Pancreas (tissue), 10 donors: ENCODE data around the gene RNASE7. TPM values are rescaled to one million over a fixed set of nuclear protein-coding genes. Genes with fewer than 3 reads are reported as not detected.

Experiments
- ATAC-seq, 4 donors: fragments of 200-7000 bp; cut with Tn5 transposase; one replicate each; pipeline versions ENCODE4 v1.8.0 to v1.9.1; 2020; ENCODE audit warnings: mild to moderate bottlenecking in 4 of 4, moderate library complexity in 4 of 4
- DNase-seq, 6 donors: peaks; one replicate each; pipeline ENCODE4 v3.0.0-alpha.2; 2020
- FAIRE-seq: peaks from 2 replicates; lab custom pipeline; 2012; peaks lifted over from hg19 to GRCh38; lab: Jason Lieb, UNC
- H3K27ac ChIP-seq, 4 donors: fragments of 200-600 bp; sonication (generic); 1 replicate in 3 of 4; 2 replicates in 1 of 4; pipeline versions ENCODE4 v1.5.0 to v1.8.0; 2020
- H3K27me3 ChIP-seq, 4 donors: fragments of 200-600 bp; one replicate each; pipeline ENCODE4 v1.8.0; 2021
- H3K36me3 ChIP-seq, 3 donors: fragments of 200-600 bp; sonication (generic) in 1 of 3; one replicate each; pipeline versions ENCODE4 v1.5.0 to v1.8.0; 2020 to 2021
- H3K4me1 ChIP-seq, 3 donors: fragments of 200-600 bp; one replicate each; pipeline ENCODE4 v1.8.0; 2021
- H3K4me3 ChIP-seq, 4 donors: fragments of 200-600 bp; sonication (generic) in 2 of 4; one replicate each; pipeline versions ENCODE4 v1.5.0 to v1.8.0; 2020 to 2021
- H3K9me3 ChIP-seq, 4 donors: fragments of 200-600 bp; one replicate each; pipeline ENCODE4 v1.8.0; 2021
- WGBS, 2 donors: extraction: QIAGEN DNeasy Blood & Tissue Kit; methylation state at CpG; one replicate each; pipeline ENCODE4 v1.1.7; 2013; 5-methylcytosine and 5-hydroxymethylcytosine counted together
- intact Hi-C, 3 donors: fragments of 100-400 bp; cut with DNase I; formaldehyde crosslinking; loops; one replicate each; pipeline versions ENCODE4 v1.11.1 to v1.14.2; 2022
- polyA plus RNA-seq, 2 donors: library from polyadenylated mRNA; stranded (reverse); fragments of 200-250 nt; gene quantifications; one replicate each; pipeline ENCODE4 v1.2.3, GENCODE V29; 2013
- total RNA-seq, 6 donors: library from RNA; stranded (reverse); fragmentation: NEBNext Ultra II Directional in 4 of 6; extraction: Animal tissue kit (Norgen Biotek cat#: 25700) in 4 of 6; gene quantifications; one replicate each; pipeline versions ENCODE4 v1.2.1 to v1.2.4, GENCODE V29; 2021 to 2023
- TF ChIP-seq, protein P1 (sequence below), 4 donors: fragments of 200-600 bp; sonication (generic) in 3 of 4; IDR thresholded peaks; one replicate each; pipeline versions ENCODE4 v1.5.0 to v1.8.0; 2021; ENCODE audit warnings: antibody characterized with exemption in 4 of 4
- donor health status: healthy with polysubstance abuse.
- donor health status: DM: no; HTN: no; CAD: no; lungs with moderate emphysema.
- donor health status: DM: no; HTN: no; CAD: no.
- donor health status: control.
- donor health status: control.
- donor health status: Bipolar disorder and iron deficiency.
- donor health status: DM: yes; HTN: yes; CAD: no.
- donor health status: DM: no; HTN: no; CAD: no.
- donor health status: DM: no; HTN: no; CAD: no.
- donor health status: DM: yes; HTN: yes; CAD: no.

The RNASE7 gene
- total and polyA plus RNA-seq, 8 donors = 0.11 to 0.78 (median 0.23) TPM; not detected in 3

DNA sequence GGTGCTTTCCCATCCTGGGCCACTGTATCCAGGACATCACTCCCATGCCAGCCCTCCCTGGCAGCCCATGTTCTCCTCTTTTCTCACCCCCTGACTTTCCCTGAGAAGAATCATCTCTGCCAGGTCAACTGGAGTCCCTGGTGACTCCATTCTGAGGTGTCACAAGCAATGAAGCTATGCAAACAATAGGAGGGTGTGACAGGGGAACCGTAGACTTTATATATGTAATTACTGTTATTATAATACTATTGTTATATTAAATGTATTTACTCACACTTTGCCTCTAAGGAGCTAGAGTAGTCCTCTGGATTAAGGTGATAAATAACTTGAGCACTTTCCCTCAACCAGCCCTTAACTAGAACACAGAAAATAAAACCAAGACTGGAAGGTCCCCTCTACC is 47.1 kb downstream of the RNASE7 start:
- Histone ChIP-seq H3K27me3 (no peaks in the 10 kb centered on the region), H3K4me1 (peaks cover 0 to 3% (median 0%) of the 10 kb centered on the region in 3 donors), H3K4me3 (no peak overlapping the region), H3K9me3 (no peaks in the 10 kb centered on the region), H3K27ac (no peak overlapping the region), H3K36me3 (peaks cover 0 to 43% (median 0%) of the 10 kb centered on the region in 3 donors)
- TF ChIP-seq, protein P1, sequence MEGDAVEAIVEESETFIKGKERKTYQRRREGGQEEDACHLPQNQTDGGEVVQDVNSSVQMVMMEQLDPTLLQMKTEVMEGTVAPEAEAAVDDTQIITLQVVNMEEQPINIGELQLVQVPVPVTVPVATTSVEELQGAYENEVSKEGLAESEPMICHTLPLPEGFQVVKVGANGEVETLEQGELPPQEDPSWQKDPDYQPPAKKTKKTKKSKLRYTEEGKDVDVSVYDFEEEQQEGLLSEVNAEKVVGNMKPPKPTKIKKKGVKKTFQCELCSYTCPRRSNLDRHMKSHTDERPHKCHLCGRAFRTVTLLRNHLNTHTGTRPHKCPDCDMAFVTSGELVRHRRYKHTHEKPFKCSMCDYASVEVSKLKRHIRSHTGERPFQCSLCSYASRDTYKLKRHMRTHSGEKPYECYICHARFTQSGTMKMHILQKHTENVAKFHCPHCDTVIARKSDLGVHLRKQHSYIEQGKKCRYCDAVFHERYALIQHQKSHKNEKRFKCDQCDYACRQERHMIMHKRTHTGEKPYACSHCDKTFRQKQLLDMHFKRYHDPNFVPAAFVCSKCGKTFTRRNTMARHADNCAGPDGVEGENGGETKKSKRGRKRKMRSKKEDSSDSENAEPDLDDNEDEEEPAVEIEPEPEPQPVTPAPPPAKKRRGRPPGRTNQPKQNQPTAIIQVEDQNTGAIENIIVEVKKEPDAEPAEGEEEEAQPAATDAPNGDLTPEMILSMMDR (IDR thresholded peaks at IDR 0.05) = no peak
- ATAC-seq = no peak
- FAIRE-seq = no peak
- intact Hi-C loops = no loop called here
- no peak for DNase-seq
- 56 to 60% methylated on average over 1 of the region's 1 CpG for WGBS, 2 donors

DNA sequence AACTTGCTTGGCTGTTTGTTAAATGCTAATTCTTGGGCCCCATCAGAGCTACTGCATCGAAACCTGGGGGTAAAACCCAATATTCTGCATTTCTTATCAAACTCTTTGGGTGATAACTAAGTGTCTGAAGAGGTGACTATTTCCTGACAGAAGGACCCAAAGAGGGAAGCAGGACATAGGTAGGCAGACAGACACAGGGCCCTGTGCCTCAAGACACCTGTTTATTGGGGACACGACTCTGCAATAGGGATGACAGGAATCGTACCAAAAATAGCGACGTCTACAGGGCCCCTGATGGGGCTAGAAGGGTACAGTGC is 47.7 kb downstream of the RNASE7 start:
- Histone ChIP-seq H3K9me3 (no peaks in the 10 kb centered on the region), H3K4me1 (peaks cover 0 to 3% (median 0%) of the 10 kb centered on the region in 3 donors), H3K4me3 (no peak overlapping the region), H3K27ac (no peak overlapping the region), H3K27me3 (no peaks in the 10 kb centered on the region), H3K36me3 (peaks cover 0 to 40% (median 0%) of the 10 kb centered on the region in 3 donors)
- TF ChIP-seq, protein P1 (IDR thresholded peaks at IDR 0.05) = no peak
- no peak for ATAC-seq
- no peak for FAIRE-seq
- WGBS, 2 donors = 81 to 87% methylated on average over 5 of the region's 5 CpGs
- intact Hi-C loops = loop anchor here in 2 of 3 donors (5.0 kb wide), 2 partner anchors 68 to 73 kb away; no protein-coding TSS in a partner anchor
- no peak for DNase-seq

DNA sequence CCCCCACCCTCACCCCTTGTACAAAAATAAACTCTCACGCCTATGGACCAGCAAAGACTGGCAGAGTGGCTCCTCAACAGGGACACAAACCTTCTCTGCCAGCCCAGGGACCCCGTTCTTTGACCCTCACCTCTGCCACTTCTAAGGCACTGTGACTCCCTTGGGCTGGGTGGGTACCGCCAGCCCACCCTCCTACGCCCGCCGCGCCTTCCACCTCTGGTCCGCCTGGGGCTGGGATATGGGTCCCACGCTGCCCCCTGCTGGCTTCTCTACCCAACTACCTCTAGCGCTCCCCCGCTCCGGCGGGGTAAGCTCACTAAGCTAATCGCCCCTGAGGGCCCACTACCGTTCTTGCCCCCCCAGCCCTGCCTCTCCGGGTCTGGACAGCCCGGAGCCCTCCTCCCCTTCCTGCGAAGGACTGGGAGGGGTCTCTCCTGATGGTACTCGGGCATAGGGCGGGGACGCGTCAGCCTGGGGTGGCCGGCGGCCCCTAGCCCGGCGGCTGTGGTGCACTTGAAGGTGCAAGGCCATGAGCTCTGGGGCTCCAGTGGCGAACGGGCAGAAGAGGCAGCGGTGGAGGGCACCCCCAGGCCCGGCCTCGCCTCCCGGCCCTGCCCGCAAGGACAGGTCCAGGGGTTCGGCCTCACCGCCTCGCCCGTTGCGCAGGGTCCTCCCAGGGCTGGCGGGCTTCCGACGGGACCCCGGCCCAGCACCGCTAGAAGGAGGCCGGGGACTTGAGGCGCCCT is 48.2 kb downstream of the RNASE7 start:
- peak in 1 of 4 donors; percentile 9 for ATAC-seq
- intact Hi-C loops = loop anchor here in 2 of 3 donors (5.0 kb wide), 2 partner anchors 68 to 73 kb away; no protein-coding TSS in a partner anchor
- H3K4me3 ChIP-seq = no peak overlapping the region
- no peaks in the 10 kb centered on the region for H3K9me3 ChIP-seq
- no peak for FAIRE-seq
- TF ChIP-seq, protein P1 (IDR thresholded peaks at IDR 0.05) = peak in 2 of 4 donors; percentile 13 to 29
- peaks cover 0 to 3% (median 0%) of the 10 kb centered on the region in 3 donors for H3K4me1 ChIP-seq
- DNase-seq = peak in 2 of 6 donors; percentile 46 to 82
- 91 to 92% methylated on average over 45 of the region's 45 CpGs for WGBS, 2 donors
- H3K27ac ChIP-seq = no peak overlapping the region
- H3K36me3 ChIP-seq = peaks cover 0 to 35% (median 0%) of the 10 kb centered on the region in 3 donors
- H3K27me3 ChIP-seq = no peaks in the 10 kb centered on the region

DNA sequence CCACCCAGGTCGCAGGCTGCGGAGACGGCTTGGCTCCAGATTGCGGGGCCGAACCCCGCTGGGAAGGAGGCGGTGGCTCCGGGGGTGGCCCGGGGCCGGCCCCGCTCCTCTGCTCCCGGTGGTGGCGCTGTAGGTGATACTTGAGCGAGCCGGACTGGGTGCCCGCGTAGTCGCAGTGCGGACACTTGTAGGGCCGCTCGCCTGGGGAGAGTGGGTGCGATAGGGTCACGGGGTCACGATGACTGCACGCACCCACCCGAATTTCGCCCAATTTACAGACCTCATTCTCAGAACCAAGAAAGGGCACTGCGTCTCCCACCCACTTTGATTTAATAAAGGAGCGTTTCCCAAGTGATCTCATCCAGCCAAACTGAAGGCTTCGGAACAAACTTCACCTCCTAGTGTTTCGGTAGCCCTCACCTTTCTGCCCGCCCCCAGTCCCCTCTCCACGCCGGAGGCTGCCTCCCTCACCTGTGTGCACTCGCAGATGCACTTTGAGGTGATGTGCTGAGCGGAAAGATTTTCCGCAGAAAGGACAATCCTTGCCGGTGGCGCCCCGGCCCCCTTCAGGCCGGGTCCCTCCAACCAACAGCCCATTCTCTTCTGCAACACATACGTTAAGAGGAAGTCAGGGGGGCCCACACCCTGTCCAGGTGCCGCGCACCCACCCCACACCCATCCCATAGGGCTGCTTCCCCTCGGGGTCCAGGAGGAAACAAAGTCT is 48.9 kb downstream of the RNASE7 start:
- 91 to 93% methylated on average over 45 of the region's 45 CpGs for WGBS, 2 donors
- no peaks in the 10 kb centered on the region for H3K27me3 ChIP-seq
- ATAC-seq (no peak), DNase-seq (peak in 1 of 6 donors; percentile 54), FAIRE-seq (no peak)
- no peaks in the 10 kb centered on the region for H3K9me3 ChIP-seq
- no peak overlapping the region for H3K4me3 ChIP-seq
- H3K36me3 ChIP-seq = peaks cover 0 to 27% (median 0%) of the 10 kb centered on the region in 3 donors
- H3K27ac ChIP-seq = no peak overlapping the region
- H3K4me1 ChIP-seq = peaks cover 0 to 3% (median 0%) of the 10 kb centered on the region in 3 donors
- TF ChIP-seq, protein P1 (IDR thresholded peaks at IDR 0.05) = no peak
- intact Hi-C loops = loop anchor here in 2 of 3 donors (5.0 kb wide), 2 partner anchors 69 to 74 kb away; no protein-coding TSS in a partner anchor
